ENCODE measurements around the gene ASPA. TPM values are rescaled to one million over a fixed set of nuclear protein-coding genes. Genes with fewer than 3 reads are reported as not detected.

ASPA gene
- total RNA-seq, 4 donors from 2014 or later: 7.8 to 19.2 (median 15.4) TPM

DNA sequence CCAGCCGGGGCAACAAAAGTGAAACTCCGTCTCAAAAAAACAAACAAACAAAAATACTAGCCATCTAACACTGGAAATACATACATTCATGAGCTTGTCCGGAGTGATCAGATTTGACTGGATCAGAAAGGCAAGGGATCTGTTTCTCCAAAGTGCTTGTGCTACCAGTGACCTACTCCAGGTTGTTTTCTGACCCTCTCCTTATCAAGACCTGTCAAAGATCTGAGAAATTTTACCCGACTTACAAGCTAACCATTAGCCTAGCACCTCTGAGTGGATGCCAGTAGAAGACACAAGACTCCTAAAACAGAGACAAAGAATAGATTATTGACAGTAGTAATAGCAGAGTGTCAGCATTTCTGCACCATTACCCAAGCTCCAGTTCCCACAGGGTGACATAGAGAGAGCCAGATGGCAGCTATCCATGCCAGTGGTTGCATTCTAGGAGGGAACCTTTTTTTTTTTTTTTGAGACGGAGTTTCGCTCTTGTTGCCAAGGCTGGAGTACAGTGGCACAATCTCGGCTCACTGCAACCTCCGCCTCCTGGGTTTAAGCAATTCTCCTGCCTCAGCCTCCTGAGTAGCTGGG, 9.8 kb downstream of the ASPA start:
- peaks cover 0 to 48% (median 0%) of the 10 kb centered on the region in 3 donors for H3K36me3 ChIP-seq
- DNase-seq (ENCODE audit: low spot score in 2 of 2): no peak
- WGBS, 2 donors: 79 to 91% methylated on average over 8 of the region's 8 CpGs
- no peaks in the 10 kb centered on the region for H3K4me1 ChIP-seq
- no peak overlapping the region for H3K4me3 ChIP-seq
- H3K27me3 ChIP-seq: no peaks in the 10 kb centered on the region
- no peaks in the 10 kb centered on the region for H3K9me3 ChIP-seq
- H3K27ac ChIP-seq: no peak overlapping the region
- TF ChIP-seq POLR2A (IDR thresholded peaks at IDR 0.05) (no peak), EP300 (IDR thresholded peaks at IDR 0.05) (no peak), CTCF (IDR thresholded peaks at IDR 0.05) (no peak)

DNA sequence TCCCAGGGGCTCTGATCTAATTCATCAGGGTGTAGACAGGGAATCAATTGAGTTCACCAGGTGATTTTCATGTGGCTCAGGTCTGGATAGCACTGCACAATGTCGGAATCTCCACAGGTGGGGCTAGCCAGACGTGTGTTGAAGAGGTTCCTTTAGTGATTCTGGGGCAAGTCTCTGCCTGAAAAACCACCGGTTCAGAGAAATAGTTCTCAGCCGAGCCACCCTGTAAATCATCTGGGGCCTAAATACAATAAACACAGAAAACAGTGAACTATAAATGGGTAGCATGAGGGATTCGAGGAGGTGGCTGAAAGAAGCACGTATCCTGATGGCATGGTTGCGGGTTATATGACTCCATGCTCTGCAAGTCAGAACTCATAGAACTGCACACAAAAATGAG, 21.3 kb downstream of the ASPA start:
- Histone ChIP-seq H3K4me3 (no peak overlapping the region), H3K36me3 (peaks cover 0 to 69% (median 0%) of the 10 kb centered on the region in 3 donors), H3K27ac (no peak overlapping the region), H3K9me3 (peaks cover 0 to 8% (median 0%) of the 10 kb centered on the region in 4 donors), H3K4me1 (no peaks in the 10 kb centered on the region), H3K27me3 (no peaks in the 10 kb centered on the region)
- no peak for TF ChIP-seq POLR2A (IDR thresholded peaks at IDR 0.05)
- TF ChIP-seq CTCF (IDR thresholded peaks at IDR 0.05): no peak
- no peak for TF ChIP-seq EP300 (IDR thresholded peaks at IDR 0.05)
- no peak for DNase-seq (ENCODE audit: low spot score in 2 of 2)
- WGBS, 2 donors: 74 to 83% methylated on average over 7 of the region's 7 CpGs

DNA sequence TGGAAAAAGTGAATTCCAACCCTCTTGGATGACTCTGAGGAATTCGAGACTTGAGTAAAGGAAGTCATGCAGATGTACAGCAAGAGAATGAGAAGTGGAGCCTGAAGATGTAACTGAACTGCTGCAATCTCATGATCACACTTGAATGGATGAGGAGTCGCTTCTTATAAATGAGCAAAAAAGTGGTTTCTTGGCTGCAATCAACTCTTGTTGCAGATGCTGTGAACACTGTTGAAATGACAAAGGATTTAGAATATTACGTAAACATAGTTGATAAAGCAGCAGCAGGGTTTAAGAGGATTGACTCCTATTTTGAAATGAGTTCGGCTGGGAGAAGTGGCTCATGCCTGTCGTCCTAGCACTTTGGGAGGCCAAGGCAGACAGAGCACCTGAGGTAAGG, 25.5 kb downstream of the ASPA start:
- Histone ChIP-seq H3K27ac (peak overlapping the region; percentile 40 to 86 (median 75)), H3K9me3 (peaks cover 0 to 8% (median 0%) of the 10 kb centered on the region in 4 donors), H3K36me3 (peaks cover 0 to 34% (median 0%) of the 10 kb centered on the region in 3 donors), H3K4me1 (peaks cover 0 to 18% (median 3%) of the 10 kb centered on the region in 4 donors), H3K4me3 (no peak overlapping the region), H3K27me3 (no peaks in the 10 kb centered on the region)
- 66 to 74% methylated on average over 5 of the region's 5 CpGs for WGBS, 2 donors
- no peak for TF ChIP-seq CTCF (IDR thresholded peaks at IDR 0.05)
- TF ChIP-seq EP300 (IDR thresholded peaks at IDR 0.05): no peak
- no peak for TF ChIP-seq POLR2A (IDR thresholded peaks at IDR 0.05)
- no peak for DNase-seq (ENCODE audit: low spot score in 2 of 2)

DNA sequence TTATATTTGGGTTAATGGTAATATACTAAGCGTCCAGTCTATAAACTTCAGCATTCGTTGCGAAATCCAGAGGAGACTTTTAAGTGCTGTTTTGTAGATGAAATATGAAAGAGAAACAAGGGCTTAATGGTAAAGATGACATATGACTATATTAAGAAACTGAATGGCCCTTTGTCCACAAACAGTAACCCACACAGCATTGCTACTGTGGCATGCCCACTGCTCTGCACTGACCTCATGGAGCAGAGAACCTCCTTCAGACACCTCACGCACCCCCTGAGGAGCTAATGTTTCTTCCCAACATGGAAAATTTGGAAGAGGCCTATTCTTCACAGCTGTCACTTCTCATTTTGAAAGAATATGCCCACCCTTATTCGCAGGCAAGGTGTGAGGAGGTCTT, 26.7 kb downstream of the ASPA start:
- no peak for DNase-seq (ENCODE audit: low spot score in 2 of 2)
- Histone ChIP-seq H3K4me1 (peaks cover 0 to 18% (median 3%) of the 10 kb centered on the region in 4 donors), H3K27ac (peak overlapping the region; percentile 33 to 91 (median 66)), H3K27me3 (no peaks in the 10 kb centered on the region), H3K36me3 (peaks cover 0 to 24% (median 0%) of the 10 kb centered on the region in 3 donors), H3K4me3 (no peak overlapping the region), H3K9me3 (peaks cover 0 to 8% (median 0%) of the 10 kb centered on the region in 4 donors)
- WGBS, 2 donors: 41 to 58% methylated on average over 4 to 5 of the region's 5 CpGs
- peak in 1 of 2 donors; percentile 73 for TF ChIP-seq EP300 (IDR thresholded peaks at IDR 0.05)
- TF ChIP-seq POLR2A (IDR thresholded peaks at IDR 0.05): no peak

GRCh38 chr17:3503285-3503684, 27.5 kb downstream of the ASPA start:
- no peak for DNase-seq (ENCODE audit: low spot score in 2 of 2)
- no peak for TF ChIP-seq CTCF (IDR thresholded peaks at IDR 0.05)
- TF ChIP-seq POLR2A (IDR thresholded peaks at IDR 0.05): no peak
- TF ChIP-seq EP300 (IDR thresholded peaks at IDR 0.05): no peak
- peaks cover 0 to 18% (median 3%) of the 10 kb centered on the region in 4 donors for H3K4me1 ChIP-seq
- H3K9me3 ChIP-seq: peaks cover 0 to 8% (median 0%) of the 10 kb centered on the region in 4 donors
- peak overlapping the region; percentile 33 to 91 (median 66) for H3K27ac ChIP-seq
- 18 to 25% methylated on average over 1 of the region's 1 CpG for WGBS, 2 donors
- H3K36me3 ChIP-seq: peaks cover 0 to 18% (median 0%) of the 10 kb centered on the region in 3 donors
- H3K27me3 ChIP-seq: no peaks in the 10 kb centered on the region
- no peak overlapping the region for H3K4me3 ChIP-seq

All from tibial nerve (tissue), 4 donors.